K562 (cell line): Measurements from ENCODE around the gene BRAF. TPM values are rescaled to one million over a fixed set of nuclear protein-coding genes. Genes with fewer than 3 reads are reported as not detected.
A peak's percentile ranks its signal among the peaks of the same experiment; 100 is the strongest.

Experiments used
- ATAC-seq: fragments of 200-7000 bp; cut with Tn5 transposase; 3 replicates; pipeline ENCODE4 v1.9.1; 2020; ENCODE audit warnings: moderate library complexity
- BruUV-seq: library from RNA; stranded (reverse); fragments of 400-500 nt; replicated peaks from 2 replicates; lab custom pipeline; 2021; lab: Mats Ljungman, UMichigan
- CTCF ChIA-PET: fragments of 300-600 bp; formaldehyde crosslinking; extraction: SDS; loops from one replicate; lab custom pipeline; 2021; ENCODE audit warnings: low intra/inter-chr PET ratio; lab: Yijun Ruan, JAX
- POLR2A ChIA-PET: fragments of 300-600, 350-650 bp; sonication (Branson Sonifier 250); formaldehyde crosslinking; extraction: SDS; loops from one replicate; lab custom pipeline; 2021; ENCODE audit warnings: antibody characterized with exemption, inconsistent platforms; lab: Yijun Ruan, JAX
- DNase-seq, 4 experiments: peaks; one replicate each; pipeline versions ENCODE4 v3.0.0 to v3.0.0-alpha.2; 2011 to 2018; ENCODE audit warnings: low spot score in 3 of 4, mixed read lengths in 3 of 4; ENCODE audit errors: extremely low read depth in 1 of 4
- FAIRE-seq: peaks from 2 replicates; lab custom pipeline; 2011; peaks lifted over from hg19 to GRCh38; lab: Jason Lieb, UNC
- H2AFZ ChIP-seq: 2 replicates; pipeline ENCODE4 v1.6.0; 2011; ENCODE audit warnings: low read depth, low read length, control low read depth, inconsistent platforms
- H3K27ac ChIP-seq: fragments of 200-600 bp; 3 replicates; pipeline ENCODE4 v1.8.0; 2011; ENCODE audit warnings: low read depth, mild to moderate bottlenecking, control low read depth, inconsistent platforms, low read length, moderate library complexity, mixed read lengths; ENCODE audit errors: extremely low read depth
- H3K27me3 ChIP-seq, 2 experiments: fragments of 300-600 bp in 1 of 2; 2 replicates in 1 of 2; 3 replicates in 1 of 2; pipeline versions ENCODE4 v1.6.0 to v1.8.0; 2011; ENCODE audit warnings: inconsistent platforms in 2 of 2, low read length in 2 of 2, mild to moderate bottlenecking in 1 of 2, mixed read lengths in 1 of 2, moderate library complexity in 1 of 2; ENCODE audit not compliant: control insufficient read depth in 2 of 2, insufficient read depth in 2 of 2
- H3K36me3 ChIP-seq: fragments of 300-600 bp; 3 replicates; pipeline ENCODE4 v1.8.0; 2011; ENCODE audit warnings: mild to moderate bottlenecking, low read length, inconsistent platforms; ENCODE audit not compliant: control insufficient read depth, insufficient read depth
- H3K4me1 ChIP-seq, 2 experiments: fragments of 200-600 bp in 1 of 2; replicated peaks in 1 of 2; 2 replicates in 1 of 2; 3 replicates in 1 of 2; pipeline versions ENCODE4 v1.5.1 to v1.8.0; 2011; ENCODE audit warnings: inconsistent platforms in 2 of 2, low read length in 2 of 2, mild to moderate bottlenecking in 1 of 2, mixed read lengths in 1 of 2, moderate library complexity in 1 of 2; ENCODE audit not compliant: control insufficient read depth in 2 of 2, insufficient read depth in 2 of 2
- H3K4me2 ChIP-seq: 2 replicates; pipeline ENCODE4 v1.6.1; 2011; ENCODE audit warnings: low read length, control low read depth, inconsistent platforms, mixed read lengths; ENCODE audit not compliant: insufficient read depth
- H3K4me3 ChIP-seq: fragments of 200-600 bp; sonication (generic), shearing (Covaris generic); 2 replicates; pipeline ENCODE4 v1.5.1; 2016; ENCODE audit warnings: control low read depth, inconsistent platforms
- H3K79me2 ChIP-seq: fragments of 200-600 bp; 3 replicates; pipeline ENCODE4 v1.8.0; 2011; ENCODE audit warnings: low read length, inconsistent platforms; ENCODE audit not compliant: control insufficient read depth, insufficient read depth
- H3K9ac ChIP-seq, 2 experiments: 2 replicates each; pipeline versions ENCODE4 v1.6.0 to v1.6.1; 2011; ENCODE audit warnings: low read depth in 2 of 2, low read length in 2 of 2, control low read depth in 1 of 2, inconsistent platforms in 1 of 2, mild to moderate bottlenecking in 1 of 2, mixed read lengths in 1 of 2; ENCODE audit not compliant: insufficient read depth in 1 of 2
- H3K9me1 ChIP-seq: one replicate; pipeline ENCODE4 v1.6.0; 2011; ENCODE audit warnings: inconsistent platforms, mild to moderate bottlenecking, low read length, moderate library complexity; ENCODE audit not compliant: control insufficient read depth, insufficient read depth
- H3K9me3 ChIP-seq: replicated peaks from 2 replicates; pipeline ENCODE4 v1.5.1; 2011; ENCODE audit warnings: low read depth, low read length, inconsistent platforms; ENCODE audit not compliant: control insufficient read depth, insufficient read depth
- H4K20me1 ChIP-seq: replicated peaks from 2 replicates; pipeline ENCODE4 v1.6.1; 2011; ENCODE audit warnings: low read length, inconsistent platforms, mixed read lengths; ENCODE audit not compliant: control insufficient read depth, insufficient read depth
- ASH1L ChIP-seq: fragments of 450-650 bp; IDR thresholded peaks from 2 replicates; pipeline ENCODE4 v1.6.1; 2018; ENCODE audit warnings: borderline replicate concordance, mild to moderate bottlenecking, low read depth; ENCODE audit not compliant: partially characterized antibody
- CBFB ChIP-seq: sonication (generic); formaldehyde crosslinking; IDR thresholded peaks from 2 replicates; pipeline ENCODE4 v1.4.0; 2020; ENCODE audit warnings: mild to moderate bottlenecking, missing genetic modification reagents
- CEBPG ChIP-seq, 3 experiments: fragments of 200-800 bp in 1 of 3; sonication (Bioruptor generic) in 1 of 3; sonication (generic) in 1 of 3; formaldehyde crosslinking in 1 of 3; IDR thresholded peaks in 2 of 3; conservative IDR thresholded peaks in 1 of 3; 2 replicates each; pipeline versions ENCODE4 v1.6.1 to v1.8.0; 2016 to 2022; ENCODE audit warnings: missing compliant biosample characterization in 2 of 3, missing genetic modification characterization in 2 of 3, mild to moderate bottlenecking in 1 of 3, missing genetic modification reagents in 1 of 3
- JUND ChIP-seq, 2 experiments: IDR thresholded peaks; 2 replicates in 1 of 2; 3 replicates in 1 of 2; pipeline ENCODE4 v1.6.1; 2011; ENCODE audit warnings: borderline replicate concordance in 2 of 2, low read depth in 2 of 2, low read length in 2 of 2, improper control_type of control experiment in 1 of 2, missing biosample characterization in 1 of 2, missing genetic modification characterization in 1 of 2, missing genetic modification reagents in 1 of 2
- MECOM ChIP-seq: fragments of 250-450 bp; sonication (Bioruptor Pico); IDR thresholded peaks from 2 replicates; pipeline ENCODE4 v1.8.0; 2022; ENCODE audit warnings: inconsistent platforms
- SMARCA4 ChIP-seq: fragments of 450-650 bp; IDR thresholded peaks from 2 replicates; pipeline ENCODE4 v1.6.1; 2016
- TEAD4 ChIP-seq, 2 experiments: sonication (generic) in 1 of 2; formaldehyde crosslinking in 1 of 2; IDR thresholded peaks; 2 replicates each; pipeline versions ENCODE4 v1.6.1 to v1.8.0; 2012 to 2022; ENCODE audit warnings: borderline replicate concordance in 1 of 2, inconsistent platforms in 1 of 2, low read length in 1 of 2, mild to moderate bottlenecking in 1 of 2, missing genetic modification reagents in 1 of 2
- ZNF764 ChIP-seq: fragments of 250-450 bp; sonication (Bioruptor Pico); IDR thresholded peaks from 2 replicates; pipeline ENCODE4 v1.4.0; 2020; ENCODE audit warnings: low read depth, mild to moderate bottlenecking, moderate library complexity
- ZZZ3 ChIP-seq: fragments of 450-650 bp; IDR thresholded peaks from 2 replicates; pipeline ENCODE4 v1.6.1; 2016; ENCODE audit warnings: antibody characterized with exemption, mild to moderate bottlenecking, moderate library complexity
- WGBS: fragments of 100-300 bp; shearing (Covaris generic); methylation state at CpG from one replicate; pipeline ENCODE4 v1.1.6; 2016; ENCODE audit warnings: low coverage, mixed read lengths; ENCODE audit not compliant: insufficient coverage; ENCODE audit errors: missing lambda C conversion rate; 5-methylcytosine and 5-hydroxymethylcytosine counted together
- in situ Hi-C: fragments of 300-500 bp; cut with MboI; formaldehyde crosslinking; loops from 4 replicates; pipeline ENCODE4 v1.15.0; 2018; ENCODE audit warnings: inconsistent platforms, mixed read lengths
- intact Hi-C: fragments of 100-400 bp; cut with micrococcal nuclease; formaldehyde crosslinking; loops from 2 replicates; pipeline ENCODE4 v1.14.2; 2022
- polyA plus RNA-seq, 8 experiments: library from polyadenylated mRNA; depleted of rRNA in 4 of 8; stranded (reverse) in 5 of 8; unstranded in 3 of 8; fragments of >200 nt; fragmentation: Nextera tagmentation in 2 of 8; fragmentation: Illumina TruSeq in 1 of 8; extraction: Ambion mirVana in 2 of 8; extraction: Trizol in 1 of 8; gene quantifications; 2 replicates each; pipeline versions ENCODE4 v1.2.1 to v1.2.3, GENCODE V29; 2011 to 2014; ENCODE audit warnings: inconsistent platforms in 1 of 8, missing spikeins in 1 of 8
- total RNA-seq, 7 experiments: library from RNA; depleted of rRNA in 6 of 7; stranded (reverse); fragments of >200 nt in 6 of 7; fragmentation: Illumina TruSeq in 2 of 7; extraction: Trizol in 2 of 7; gene quantifications; 2 replicates each; pipeline versions ENCODE4 v1.2.1 to v1.2.3, GENCODE V29; 2011 to 2021; ENCODE audit warnings: low replicate concordance in 1 of 7
- TF ChIP-seq, protein P1 (sequence below): sonication (generic); formaldehyde crosslinking; IDR thresholded peaks from 2 replicates; pipeline ENCODE4 v1.8.0; 2022; ENCODE audit warnings: missing genetic modification reagents, mild to moderate bottlenecking, borderline replicate concordance
- TF ChIP-seq, protein P2 (sequence below), 2 experiments: fragments of 450-650 bp; IDR thresholded peaks; 2 replicates each; pipeline ENCODE4 v1.6.1; 2018; ENCODE audit warnings: mild to moderate bottlenecking in 2 of 2, low read depth in 1 of 2; ENCODE audit not compliant: partially characterized antibody in 2 of 2
- TF ChIP-seq, protein P3 (sequence below), 2 experiments: fragments of 450-650 bp; IDR thresholded peaks; 2 replicates each; pipeline ENCODE4 v1.6.1; 2016

The BRAF gene
- total and polyA plus RNA-seq, 9 of the 15 experiments (the other 6 are each of a cell fraction or from before 2014, with no cell fraction given), result 3.6 to 38.3 (median 21.9) TPM

GRCh38 chr7:140696024-140696679, 228.6 kb downstream of the BRAF start:
- peak overlapping the region; percentile 95 for H2AFZ ChIP-seq
- peak; percentile 8 for ATAC-seq
- H3K9me3 ChIP-seq, result no peaks in the 10 kb centered on the region
- TSS peak; percentile 87 for BruUV-seq
- peak overlapping the region; percentile 85 for H3K27ac ChIP-seq
- WGBS, result 27% methylated on average over 22 of the region's 23 CpGs
- no peaks in the 10 kb centered on the region; a peak in 1 of 5 replicates for H3K27me3 ChIP-seq
- H4K20me1 ChIP-seq, result 0 out of 2 replicates have a peak, but pooled peaks cover 7% of the 10 kb centered on the region
- peaks cover 43% of the 10 kb centered on the region for H3K79me2 ChIP-seq
- FAIRE-seq, result peak; percentile 84
- peak; percentile 99 for DNase-seq
- H3K4me2 ChIP-seq, result peak overlapping the region; percentile 100
- intact Hi-C loops (loop anchor here (5.0 to 10.0 kb wide), 2 partner anchors 229 to 316 kb away; partner anchors contain the start of genes BRAF and MRPS33), in situ Hi-C loops (no loop called here)
- POLR2A ChIA-PET, result interaction anchor here (0.6 to 1.5 kb wide), 7 partner anchors 11 to 286 kb away, joined by 3 to 7 read pairs (median 3); no protein-coding TSS in a partner anchor
- H3K36me3 ChIP-seq, result peaks cover 24% of the 10 kb centered on the region; the same call in 2 of the 3 replicates
- H3K9me1 ChIP-seq, result peaks cover 3% of the 10 kb centered on the region
- H3K9ac ChIP-seq, result peak overlapping the region; percentile 80 to 95
- peaks cover 18 to 36% of the 10 kb centered on the region in 2 experiments; a peak in 3 of 5 replicates for H3K4me1 ChIP-seq
- CTCF ChIA-PET, result no interaction called here
- peak overlapping the region; percentile 86 for H3K4me3 ChIP-seq
- TF ChIP-seq MECOM (CRISPR knock-in tag) (no peak), TEAD4 (IDR thresholded peaks at IDR 0.05; ENCODE audit: low read length) (peak; percentile 35), TEAD4 (CRISPR knock-in tag; IDR thresholded peaks at IDR 0.05; ENCODE audit: borderline replicate concordance) (no peak), ASH1L (peak; percentile 27), CBFB (peak; percentile 9; the same call in 1 of the 2 replicates), ZZZ3 (no peak), CEBPG (CRISPR knock-in tag; IDR thresholded peaks at IDR 0.05) (0 out of 2 replicates have a peak, but pooled peaks have one; percentile 18), CEBPG (tag; conservative IDR thresholded peaks at IDR 0.05 in 1 of 2, IDR thresholded peaks at IDR 0.05 in 1 of 2) (no peak), ZNF764 (CRISPR knock-in tag) (peak; percentile 38; the same call in 1 of the 2 replicates), JUND (IDR thresholded peaks at IDR 0.05; ENCODE audit: borderline replicate concordance, low read depth, low read length) (peak; percentile 77), JUND (tag; IDR thresholded peaks at IDR 0.05; ENCODE audit: borderline replicate concordance, low read depth, low read length) (0 out of 3 replicates have a peak, but pooled peaks have one; percentile 8), SMARCA4 (peak; percentile 73)
- TF ChIP-seq, protein P1, sequence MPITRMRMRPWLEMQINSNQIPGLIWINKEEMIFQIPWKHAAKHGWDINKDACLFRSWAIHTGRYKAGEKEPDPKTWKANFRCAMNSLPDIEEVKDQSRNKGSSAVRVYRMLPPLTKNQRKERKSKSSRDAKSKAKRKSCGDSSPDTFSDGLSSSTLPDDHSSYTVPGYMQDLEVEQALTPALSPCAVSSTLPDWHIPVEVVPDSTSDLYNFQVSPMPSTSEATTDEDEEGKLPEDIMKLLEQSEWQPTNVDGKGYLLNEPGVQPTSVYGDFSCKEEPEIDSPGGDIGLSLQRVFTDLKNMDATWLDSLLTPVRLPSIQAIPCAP, result no peak
- TF ChIP-seq, protein P2, sequence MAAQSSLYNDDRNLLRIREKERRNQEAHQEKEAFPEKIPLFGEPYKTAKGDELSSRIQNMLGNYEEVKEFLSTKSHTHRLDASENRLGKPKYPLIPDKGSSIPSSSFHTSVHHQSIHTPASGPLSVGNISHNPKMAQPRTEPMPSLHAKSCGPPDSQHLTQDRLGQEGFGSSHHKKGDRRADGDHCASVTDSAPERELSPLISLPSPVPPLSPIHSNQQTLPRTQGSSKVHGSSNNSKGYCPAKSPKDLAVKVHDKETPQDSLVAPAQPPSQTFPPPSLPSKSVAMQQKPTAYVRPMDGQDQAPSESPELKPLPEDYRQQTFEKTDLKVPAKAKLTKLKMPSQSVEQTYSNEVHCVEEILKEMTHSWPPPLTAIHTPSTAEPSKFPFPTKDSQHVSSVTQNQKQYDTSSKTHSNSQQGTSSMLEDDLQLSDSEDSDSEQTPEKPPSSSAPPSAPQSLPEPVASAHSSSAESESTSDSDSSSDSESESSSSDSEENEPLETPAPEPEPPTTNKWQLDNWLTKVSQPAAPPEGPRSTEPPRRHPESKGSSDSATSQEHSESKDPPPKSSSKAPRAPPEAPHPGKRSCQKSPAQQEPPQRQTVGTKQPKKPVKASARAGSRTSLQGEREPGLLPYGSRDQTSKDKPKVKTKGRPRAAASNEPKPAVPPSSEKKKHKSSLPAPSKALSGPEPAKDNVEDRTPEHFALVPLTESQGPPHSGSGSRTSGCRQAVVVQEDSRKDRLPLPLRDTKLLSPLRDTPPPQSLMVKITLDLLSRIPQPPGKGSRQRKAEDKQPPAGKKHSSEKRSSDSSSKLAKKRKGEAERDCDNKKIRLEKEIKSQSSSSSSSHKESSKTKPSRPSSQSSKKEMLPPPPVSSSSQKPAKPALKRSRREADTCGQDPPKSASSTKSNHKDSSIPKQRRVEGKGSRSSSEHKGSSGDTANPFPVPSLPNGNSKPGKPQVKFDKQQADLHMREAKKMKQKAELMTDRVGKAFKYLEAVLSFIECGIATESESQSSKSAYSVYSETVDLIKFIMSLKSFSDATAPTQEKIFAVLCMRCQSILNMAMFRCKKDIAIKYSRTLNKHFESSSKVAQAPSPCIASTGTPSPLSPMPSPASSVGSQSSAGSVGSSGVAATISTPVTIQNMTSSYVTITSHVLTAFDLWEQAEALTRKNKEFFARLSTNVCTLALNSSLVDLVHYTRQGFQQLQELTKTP (IDR thresholded peaks at IDR 0.05; ENCODE audit: low read depth in 1 of 2, partially characterized antibody in 2 of 2), result peak in 1 of 2 experiments; percentile 57
- TF ChIP-seq, protein P3, sequence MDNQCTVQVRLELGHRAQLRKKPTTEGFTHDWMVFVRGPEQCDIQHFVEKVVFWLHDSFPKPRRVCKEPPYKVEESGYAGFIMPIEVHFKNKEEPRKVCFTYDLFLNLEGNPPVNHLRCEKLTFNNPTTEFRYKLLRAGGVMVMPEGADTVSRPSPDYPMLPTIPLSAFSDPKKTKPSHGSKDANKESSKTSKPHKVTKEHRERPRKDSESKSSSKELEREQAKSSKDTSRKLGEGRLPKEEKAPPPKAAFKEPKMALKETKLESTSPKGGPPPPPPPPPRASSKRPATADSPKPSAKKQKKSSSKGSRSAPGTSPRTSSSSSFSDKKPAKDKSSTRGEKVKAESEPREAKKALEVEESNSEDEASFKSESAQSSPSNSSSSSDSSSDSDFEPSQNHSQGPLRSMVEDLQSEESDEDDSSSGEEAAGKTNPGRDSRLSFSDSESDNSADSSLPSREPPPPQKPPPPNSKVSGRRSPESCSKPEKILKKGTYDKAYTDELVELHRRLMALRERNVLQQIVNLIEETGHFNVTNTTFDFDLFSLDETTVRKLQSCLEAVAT (IDR thresholded peaks at IDR 0.05), result peak in 1 of 2 experiments; percentile 70; a peak in 2 of 4 replicates
